DOHH2 (cell line): ENCODE measurements around the gene PSD4.
"Not testable (repeated sequence)": the region's sequence is repeated elsewhere in the genome, so short reads cannot be mapped to it uniquely, and the experiment has no call there.

Experiments used
- H3F3A ChIP-seq: fragments of 200-600 bp; sonication (generic), shearing (Covaris generic); 2 replicates; pipeline ENCODE4 v1.6.0; 2016; ENCODE audit warnings: antibody characterized with exemption, mild to moderate bottlenecking; ENCODE audit not compliant: control insufficient read depth, insufficient read depth
- H3K27ac ChIP-seq: fragments of 200-600 bp; sonication (generic); 2 replicates; pipeline ENCODE4 v1.5.1; 2014; ENCODE audit warnings: low read depth, mild to moderate bottlenecking, low read length, moderate library complexity
- H3K27me3 ChIP-seq: fragments of 200-600 bp; sonication (generic); 2 replicates; pipeline ENCODE4 v1.6.1; 2014; ENCODE audit warnings: mild to moderate bottlenecking, low read length, mixed read lengths; ENCODE audit not compliant: control insufficient read depth
- H3K36me3 ChIP-seq: fragments of 200-600 bp; sonication (generic); 2 replicates; pipeline ENCODE4 v1.6.1; 2014; ENCODE audit warnings: mild to moderate bottlenecking, low read length, moderate library complexity, mixed read lengths; ENCODE audit not compliant: control insufficient read depth
- H3K4me1 ChIP-seq: fragments of 200-600 bp; sonication (generic); 2 replicates; pipeline ENCODE4 v1.6.1; 2014; ENCODE audit warnings: mild to moderate bottlenecking, low read length, mixed read lengths; ENCODE audit not compliant: control insufficient read depth
- H3K4me2 ChIP-seq: fragments of 200-600 bp; sonication (generic); 2 replicates; pipeline ENCODE4 v1.6.0; 2014; ENCODE audit warnings: mild to moderate bottlenecking, low read length, moderate library complexity
- H3K4me3 ChIP-seq: fragments of 200-600 bp; sonication (generic); 2 replicates; pipeline ENCODE4 v1.5.1; 2014; ENCODE audit warnings: mild to moderate bottlenecking, low read length, mixed read lengths
- H3K79me2 ChIP-seq: fragments of 200-600 bp; sonication (generic); 2 replicates; pipeline ENCODE4 v1.6.1; 2014; ENCODE audit warnings: mild to moderate bottlenecking, low read length, mixed read lengths; ENCODE audit not compliant: control insufficient read depth
- H3K9me2 ChIP-seq: fragments of 200-600 bp; sonication (generic); replicated peaks from 2 replicates; pipeline ENCODE4 v1.6.1; 2014; ENCODE audit warnings: mild to moderate bottlenecking, low read length, mixed read lengths; ENCODE audit not compliant: control insufficient read depth
- H3K9me3 ChIP-seq: fragments of 200-600 bp; sonication (generic); 2 replicates; pipeline ENCODE4 v1.6.1; 2014; ENCODE audit warnings: antibody characterized with exemption, low read length, mixed read lengths; ENCODE audit not compliant: control insufficient read depth, insufficient read depth
- H4K20me1 ChIP-seq: fragments of 200-600 bp; sonication (generic); 2 replicates; pipeline ENCODE4 v1.6.0; 2014; ENCODE audit warnings: low read depth, mild to moderate bottlenecking, antibody characterized with exemption, low read length, moderate library complexity; ENCODE audit not compliant: control insufficient read depth, insufficient read depth
- CTCF ChIP-seq: fragments of 200-600 bp; sonication (generic); IDR thresholded peaks from one replicate; pipeline ENCODE4 v1.5.1; 2014; ENCODE audit warnings: antibody characterized with exemption, mild to moderate bottlenecking, low read depth, low read length; ENCODE audit not compliant: poor library complexity, severe bottlenecking
- EZH2phosphoT487 ChIP-seq: fragments of 200-600 bp; sonication (generic); IDR thresholded peaks from 2 replicates; pipeline ENCODE4 v1.6.1; 2017; ENCODE audit warnings: borderline replicate concordance, mild to moderate bottlenecking, antibody characterized with exemption, low read length, moderate library complexity, mixed read lengths

PSD4 gene

GRCh38 chr2:113233593-113234550, 60.1 kb downstream of the PSD4 start:
- no peak overlapping the region for H3K4me2 ChIP-seq
- no peak for TF ChIP-seq EZH2phosphoT487
- no peak for TF ChIP-seq CTCF
- no peaks in the 10 kb centered on the region for H3K9me3 ChIP-seq
- H3K4me1 ChIP-seq: no peaks in the 10 kb centered on the region
- no peaks in the 10 kb centered on the region for H3F3A ChIP-seq
- H3K79me2 ChIP-seq: no peaks in the 10 kb centered on the region
- H3K9me2 ChIP-seq: no peaks in the 10 kb centered on the region
- no peak overlapping the region for H3K27ac ChIP-seq
- no peaks in the 10 kb centered on the region for H3K36me3 ChIP-seq
- H3K27me3 ChIP-seq: no peaks in the 10 kb centered on the region
- no peaks in the 10 kb centered on the region for H4K20me1 ChIP-seq
- no peak overlapping the region for H3K4me3 ChIP-seq

GRCh38 chr2:113234721-113235346, 61.1 kb downstream of the PSD4 start:
- Histone ChIP-seq H3K36me3 (no peaks in the 10 kb centered on the region), H3K79me2 (no peaks in the 10 kb centered on the region), H3K4me1 (no peaks in the 10 kb centered on the region), H3K9me2 (no peaks in the 10 kb centered on the region), H3K4me3 (no peak overlapping the region), H3F3A (no peaks in the 10 kb centered on the region), H3K27me3 (no peaks in the 10 kb centered on the region), H3K9me3 (no peaks in the 10 kb centered on the region), H3K27ac (no peak overlapping the region), H4K20me1 (no peaks in the 10 kb centered on the region), H3K4me2 (no peak overlapping the region)
- TF ChIP-seq EZH2phosphoT487: no peak
- no peak for TF ChIP-seq CTCF

DNA sequence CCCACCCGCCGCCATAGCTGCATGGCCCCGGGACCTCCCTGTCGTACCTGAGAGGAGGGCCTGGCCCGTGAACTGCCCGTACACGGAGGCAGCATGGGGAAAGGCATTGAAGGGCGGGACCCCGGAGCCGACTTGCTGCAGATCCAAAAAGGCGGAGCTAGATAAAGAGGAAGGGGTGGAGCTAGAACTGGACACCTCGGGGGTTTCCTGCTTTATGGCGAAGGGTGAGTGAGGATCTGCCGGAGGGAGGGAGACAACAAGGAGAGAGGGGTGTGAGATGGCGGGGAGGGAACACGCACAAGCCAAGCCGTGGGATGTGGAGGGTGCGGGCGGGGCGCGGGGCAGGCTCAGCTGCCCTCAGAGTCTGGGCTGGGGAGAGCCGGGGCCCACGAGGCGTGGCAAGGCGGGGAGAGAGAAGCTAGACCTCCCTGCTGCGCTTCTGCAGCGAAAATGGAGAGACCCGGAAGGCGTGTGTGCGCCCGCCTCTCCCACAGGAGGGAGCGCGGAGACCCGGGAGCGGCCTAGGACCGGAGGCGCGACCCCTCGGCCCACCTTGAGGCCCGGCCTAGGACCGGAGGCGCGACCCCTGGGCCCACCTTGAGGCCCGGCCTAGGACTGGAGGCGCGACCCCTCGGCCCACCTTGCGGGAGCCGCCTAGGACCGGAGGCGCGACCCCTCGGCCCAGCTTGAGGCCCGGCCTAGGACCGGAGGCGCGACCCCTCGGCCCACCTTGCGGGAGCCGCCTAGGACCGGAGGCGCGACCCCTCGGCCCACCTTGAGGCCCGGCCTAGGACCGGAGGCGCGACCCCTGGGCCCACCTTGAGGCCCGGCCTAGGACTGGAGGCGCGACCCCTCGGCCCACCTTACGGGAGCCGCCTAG, 61.8 kb downstream of the PSD4 start:
- H3F3A ChIP-seq, H3K9me2 ChIP-seq, H3K79me2 ChIP-seq, H3K4me1 ChIP-seq, H3K27me3 ChIP-seq, H3K4me2 ChIP-seq, H3K4me3 ChIP-seq, H3K9me3 ChIP-seq, H4K20me1 ChIP-seq, H3K27ac ChIP-seq, H3K36me3 ChIP-seq: not testable (repeated sequence)
